ENCODE measurements around the gene FTH1. TPM values are rescaled to one million over a fixed set of nuclear protein-coding genes. Genes with fewer than 3 reads are reported as not detected.
"Not testable (repeated sequence)": the region's sequence is repeated elsewhere in the genome, so short reads cannot be mapped to it uniquely, and the experiment has no call there.

FTH1 gene
- total RNA-seq, 1 experiment from 2014 or later: 2,484 TPM

DNA sequence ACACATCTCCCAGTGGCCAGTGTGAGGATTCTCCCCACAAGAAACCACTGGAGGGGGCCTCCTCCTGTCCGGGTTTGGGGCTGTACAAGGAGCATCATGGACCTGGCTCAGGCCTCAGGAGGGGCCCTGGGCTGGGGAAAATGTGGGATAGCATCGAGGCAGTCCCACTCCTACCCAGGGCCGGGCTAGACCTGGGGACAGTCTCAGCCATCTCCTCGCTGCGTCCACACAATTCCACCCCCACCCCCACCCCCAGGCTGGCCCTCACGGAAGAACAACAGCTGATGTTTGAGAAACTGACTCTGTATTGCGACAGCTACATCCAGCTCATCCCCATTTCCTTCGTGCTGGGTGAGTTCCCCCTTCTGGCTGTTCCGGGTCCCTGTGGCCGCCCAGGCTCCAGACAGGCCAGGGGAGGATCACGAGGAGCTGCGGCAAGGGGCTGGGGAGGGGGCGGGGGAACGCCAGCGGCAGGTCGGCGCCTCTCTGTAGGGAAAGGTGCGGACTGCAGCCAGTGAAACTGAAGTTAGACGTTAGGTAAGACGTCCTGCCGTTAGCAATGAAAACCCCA lies 12.5 kb downstream of the FTH1 start:
- peaks cover 12% of the 10 kb centered on the region for H3K4me1 ChIP-seq (ENCODE audit: insufficient read depth, low read length, poor library complexity, severe bottlenecking)
- no peaks in the 10 kb centered on the region for H3K9me3 ChIP-seq (ENCODE audit: low read depth, low read length, poor library complexity, severe bottlenecking)
- peak; percentile 45 for DNase-seq (ENCODE audit: low spot score)
- H3K27me3 ChIP-seq (replicated peaks; ENCODE audit: insufficient read depth, low read depth, low read length, poor library complexity): no peaks in the 10 kb centered on the region
- ChIA-PET POLR2A (ENCODE audit: low non-redundant PET) (no interaction called here), CTCF (interaction anchor here (1.4 kb wide), 1 partner anchor 56 kb away, joined by 5 read pairs; no protein-coding TSS in a partner anchor)
- BruUV-seq (replicated peaks): no TSS peak
- intact Hi-C loops (cut with micrococcal nuclease; ENCODE audit: unreplicated experiment): no loop called here
- TF ChIP-seq EZH2 (IDR thresholded peaks at IDR 0.05; ENCODE audit: borderline replicate concordance, low read depth, low read length, poor library complexity, severe bottlenecking): no peak
- TF ChIP-seq, protein P1, sequence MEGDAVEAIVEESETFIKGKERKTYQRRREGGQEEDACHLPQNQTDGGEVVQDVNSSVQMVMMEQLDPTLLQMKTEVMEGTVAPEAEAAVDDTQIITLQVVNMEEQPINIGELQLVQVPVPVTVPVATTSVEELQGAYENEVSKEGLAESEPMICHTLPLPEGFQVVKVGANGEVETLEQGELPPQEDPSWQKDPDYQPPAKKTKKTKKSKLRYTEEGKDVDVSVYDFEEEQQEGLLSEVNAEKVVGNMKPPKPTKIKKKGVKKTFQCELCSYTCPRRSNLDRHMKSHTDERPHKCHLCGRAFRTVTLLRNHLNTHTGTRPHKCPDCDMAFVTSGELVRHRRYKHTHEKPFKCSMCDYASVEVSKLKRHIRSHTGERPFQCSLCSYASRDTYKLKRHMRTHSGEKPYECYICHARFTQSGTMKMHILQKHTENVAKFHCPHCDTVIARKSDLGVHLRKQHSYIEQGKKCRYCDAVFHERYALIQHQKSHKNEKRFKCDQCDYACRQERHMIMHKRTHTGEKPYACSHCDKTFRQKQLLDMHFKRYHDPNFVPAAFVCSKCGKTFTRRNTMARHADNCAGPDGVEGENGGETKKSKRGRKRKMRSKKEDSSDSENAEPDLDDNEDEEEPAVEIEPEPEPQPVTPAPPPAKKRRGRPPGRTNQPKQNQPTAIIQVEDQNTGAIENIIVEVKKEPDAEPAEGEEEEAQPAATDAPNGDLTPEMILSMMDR (conservative IDR thresholded peaks at IDR 0.05; ENCODE audit: low read depth, low read length): 0 out of 2 replicates have a peak, but pooled peaks have one; percentile 9
- no peaks in the 10 kb centered on the region for H3K36me3 ChIP-seq (ENCODE audit: insufficient read depth, low read length, poor library complexity, severe bottlenecking)
- peak overlapping the region; percentile 37 for H3K27ac ChIP-seq (ENCODE audit: low read depth, low read length, poor library complexity, severe bottlenecking)
- H3K4me3 ChIP-seq (ENCODE audit: low read depth, low read length, poor library complexity, severe bottlenecking): peak overlapping the region; percentile 27

DNA sequence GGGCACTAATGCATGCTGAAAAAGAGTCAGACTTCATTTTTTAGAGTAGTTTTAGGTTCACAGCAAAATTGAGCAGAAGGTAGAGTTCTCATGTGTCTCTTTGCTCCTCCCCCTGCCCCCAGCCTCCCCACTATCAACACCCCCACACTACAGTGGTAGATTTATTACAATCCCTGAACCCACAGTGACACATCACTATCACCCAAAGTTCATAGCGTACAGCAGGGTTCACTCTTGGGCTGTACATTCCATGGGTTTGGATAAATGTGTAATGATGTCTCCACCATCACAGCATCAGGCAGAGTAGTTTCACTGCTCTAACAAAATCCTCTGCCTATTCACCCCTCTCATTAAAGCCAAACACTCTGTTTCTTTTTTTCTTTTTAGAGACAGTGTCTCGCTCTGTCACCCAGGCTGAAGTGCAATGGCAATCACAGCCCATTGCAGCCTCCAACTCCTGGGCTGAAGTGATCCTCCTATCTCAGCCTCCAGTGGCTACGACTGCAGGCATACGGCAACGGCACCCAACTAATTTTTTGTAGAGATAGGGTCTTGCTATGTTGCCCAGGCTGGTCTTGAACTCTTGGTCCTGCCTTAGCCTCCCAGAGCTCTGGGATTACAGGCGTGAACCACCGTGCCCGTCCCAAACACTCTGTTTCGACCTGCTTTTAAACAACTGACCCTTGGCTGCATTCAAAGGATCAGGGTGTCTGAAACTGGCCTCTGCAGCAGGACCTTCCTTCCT lies 13.2 kb downstream of the FTH1 start:
- H3K27me3 ChIP-seq (replicated peaks; ENCODE audit: insufficient read depth, low read depth, low read length, poor library complexity): no peaks in the 10 kb centered on the region
- POLR2A ChIA-PET (ENCODE audit: low non-redundant PET): no interaction called here
- CTCF ChIA-PET: interaction anchor here (1.4 kb wide), 1 partner anchor 55 kb away, joined by 5 read pairs; no protein-coding TSS in a partner anchor
- intact Hi-C loops (cut with micrococcal nuclease; ENCODE audit: unreplicated experiment): no loop called here
- BruUV-seq (replicated peaks): no TSS peak
- no peaks in the 10 kb centered on the region for H3K9me3 ChIP-seq (ENCODE audit: low read depth, low read length, poor library complexity, severe bottlenecking)
- no peaks in the 10 kb centered on the region for H3K36me3 ChIP-seq (ENCODE audit: insufficient read depth, low read length, poor library complexity, severe bottlenecking)
- H3K27ac ChIP-seq (ENCODE audit: low read depth, low read length, poor library complexity, severe bottlenecking): no peak overlapping the region
- TF ChIP-seq EZH2 (IDR thresholded peaks at IDR 0.05; ENCODE audit: borderline replicate concordance, low read depth, low read length, poor library complexity, severe bottlenecking): no peak
- TF ChIP-seq, protein P1 (conservative IDR thresholded peaks at IDR 0.05; ENCODE audit: low read depth, low read length): no peak; the same call in 1 of the 2 replicates
- no peak for DNase-seq (ENCODE audit: low spot score)
- no peak overlapping the region for H3K4me3 ChIP-seq (ENCODE audit: low read depth, low read length, poor library complexity, severe bottlenecking)
- H3K4me1 ChIP-seq (ENCODE audit: insufficient read depth, low read length, poor library complexity, severe bottlenecking): peaks cover 19% of the 10 kb centered on the region

DNA sequence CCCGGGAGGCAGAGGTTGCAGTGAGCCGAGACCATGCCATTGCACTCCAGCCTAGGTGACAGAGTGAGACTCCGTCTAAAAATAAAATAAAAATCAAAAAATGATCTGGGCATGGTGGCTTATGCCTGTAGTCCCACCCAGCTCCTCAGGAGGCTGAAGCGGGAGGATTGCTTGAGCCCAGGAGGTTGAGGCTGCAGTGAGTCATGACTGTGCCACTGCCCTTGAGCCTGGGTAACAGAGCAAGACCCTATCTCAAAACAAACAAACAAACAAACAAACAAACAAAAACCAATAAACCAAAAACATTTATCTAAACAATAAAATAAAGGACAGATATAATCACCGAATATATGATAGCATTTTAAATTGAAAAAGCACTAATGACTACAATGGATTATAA lies 13.8 kb downstream of the FTH1 start:
- POLR2A ChIA-PET (ENCODE audit: low non-redundant PET); DNase-seq (ENCODE audit: low spot score); BruUV-seq (replicated peaks); H3K4me3 ChIP-seq (ENCODE audit: low read depth, low read length, poor library complexity, severe bottlenecking); intact Hi-C loops (cut with micrococcal nuclease; ENCODE audit: unreplicated experiment); H3K36me3 ChIP-seq (ENCODE audit: insufficient read depth, low read length, poor library complexity, severe bottlenecking); H3K27ac ChIP-seq (ENCODE audit: low read depth, low read length, poor library complexity, severe bottlenecking); H3K27me3 ChIP-seq (replicated peaks; ENCODE audit: insufficient read depth, low read depth, low read length, poor library complexity); H3K9me3 ChIP-seq (ENCODE audit: low read depth, low read length, poor library complexity, severe bottlenecking): not testable (repeated sequence)
- CTCF ChIA-PET: interaction anchor here (0.6 kb wide), 1 partner anchor 100 kb away, joined by 8 read pairs; no protein-coding TSS in a partner anchor
- H3K4me1 ChIP-seq (ENCODE audit: insufficient read depth, low read length, poor library complexity, severe bottlenecking): peaks cover 25% of the 10 kb centered on the region
